ENCODE results near the gene POLD1.
"Not testable (repeated sequence)": the region's sequence is repeated elsewhere in the genome, so short reads cannot be mapped to it uniquely, and the experiment has no call there.

The POLD1 gene

GRCh38 chr19:50383852-50384684, at the start of gene POLD1:
Gene POLD1 (plus strand): TSS chr19:50384347. CDS start chr19:50398852, 14,505 bp downstream.
- peak; percentile 98 for DNase-seq

GRCh38 chr19:50334741-50335421, 49.3 kb upstream of the POLD1 start:
- DNase-seq = no peak

- DNase-seq = peak; percentile 28
These were observed 47.1 kb upstream of the POLD1 start for GRCh38 chr19:50337031-50337430.

- peak; percentile 51 for DNase-seq
These were observed 43.8 kb upstream of the POLD1 start for GRCh38 chr19:50340331-50340730.

GRCh38 chr19:50341091-50341564, 43.0 kb upstream of the POLD1 start:
- DNase-seq = peak; percentile 88

GRCh38 chr19:50344661-50345318, 39.4 kb upstream of the POLD1 start:
- DNase-seq = peak; percentile 34

GRCh38 chr19:50347089-50347581, 37.0 kb upstream of the POLD1 start:
- peak; percentile 60 for DNase-seq

- DNase-seq = no peak
These were observed 34.7 kb upstream of the POLD1 start for GRCh38 chr19:50349277-50350057.

- DNase-seq = no peak
These were observed 31.9 kb upstream of the POLD1 start for GRCh38 chr19:50352242-50352641.

GRCh38 chr19:50353487-50353880, 30.7 kb upstream of the POLD1 start:
- DNase-seq = not testable (repeated sequence)

- no peak for DNase-seq
These were observed 27.4 kb upstream of the POLD1 start for GRCh38 chr19:50356691-50357177.

- DNase-seq = peak; percentile 75
These were observed 26.7 kb upstream of the POLD1 start for GRCh38 chr19:50357178-50358100.

- DNase-seq = peak; percentile 70
These were observed 25.4 kb upstream of the POLD1 start for GRCh38 chr19:50358483-50359327.

GRCh38 chr19:50359328-50359818, 24.8 kb upstream of the POLD1 start:
- DNase-seq = no peak

- DNase-seq = peak; percentile 22
These were observed 22.7 kb upstream of the POLD1 start for GRCh38 chr19:50361290-50362029.

GRCh38 chr19:50362030-50362412, 22.1 kb upstream of the POLD1 start:
- no peak for DNase-seq

- DNase-seq = no peak
These were observed 21.3 kb upstream of the POLD1 start for GRCh38 chr19:50362656-50363424.
